Measurements from ENCODE around the gene YIPF3.

The YIPF3 gene

DNA sequence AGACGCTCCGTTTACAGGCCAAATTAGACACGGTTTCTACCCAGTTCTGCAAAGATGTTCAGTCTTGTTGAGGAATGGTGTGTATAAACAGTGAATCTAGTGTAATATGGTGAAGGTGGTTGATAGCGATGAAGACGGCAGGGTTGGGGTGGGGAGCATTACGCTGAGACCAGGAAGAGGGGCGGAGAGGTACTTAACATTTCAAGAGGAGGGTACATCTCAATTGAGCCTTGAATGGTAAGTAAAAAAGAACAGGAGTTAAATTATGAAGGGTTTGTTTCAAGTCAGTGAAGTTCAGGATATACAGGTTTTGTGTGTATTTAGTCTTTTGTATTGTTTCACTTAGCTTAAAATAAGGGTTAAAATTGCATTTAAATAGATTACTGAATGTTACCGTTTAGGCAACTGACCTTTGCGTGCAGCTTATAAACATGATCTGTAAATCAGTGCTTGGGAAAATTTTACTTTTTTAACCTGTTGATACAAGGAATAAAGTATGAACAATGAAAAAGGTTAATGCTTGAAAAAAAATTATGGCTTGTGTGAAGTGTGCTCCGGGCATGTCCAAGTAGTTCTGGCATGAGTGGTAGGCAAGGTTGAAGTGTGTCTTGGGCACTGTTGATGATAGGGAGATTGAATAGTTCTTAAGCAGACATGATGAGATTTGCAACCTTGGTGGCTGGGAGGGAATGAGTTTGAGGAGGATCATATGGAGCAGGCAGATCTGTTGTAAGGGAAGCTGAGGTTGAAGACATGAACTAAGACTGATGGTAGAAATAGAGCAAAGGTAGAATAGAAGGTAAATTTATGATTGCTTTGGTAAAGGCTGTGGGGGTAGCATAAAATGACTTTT is 1.0 kb upstream of the YIPF3 start:
- FAIRE-seq (no peak), DNase-seq (ENCODE audit: insufficient read length, low spot score) (no peak)
- TF ChIP-seq, protein P1, sequence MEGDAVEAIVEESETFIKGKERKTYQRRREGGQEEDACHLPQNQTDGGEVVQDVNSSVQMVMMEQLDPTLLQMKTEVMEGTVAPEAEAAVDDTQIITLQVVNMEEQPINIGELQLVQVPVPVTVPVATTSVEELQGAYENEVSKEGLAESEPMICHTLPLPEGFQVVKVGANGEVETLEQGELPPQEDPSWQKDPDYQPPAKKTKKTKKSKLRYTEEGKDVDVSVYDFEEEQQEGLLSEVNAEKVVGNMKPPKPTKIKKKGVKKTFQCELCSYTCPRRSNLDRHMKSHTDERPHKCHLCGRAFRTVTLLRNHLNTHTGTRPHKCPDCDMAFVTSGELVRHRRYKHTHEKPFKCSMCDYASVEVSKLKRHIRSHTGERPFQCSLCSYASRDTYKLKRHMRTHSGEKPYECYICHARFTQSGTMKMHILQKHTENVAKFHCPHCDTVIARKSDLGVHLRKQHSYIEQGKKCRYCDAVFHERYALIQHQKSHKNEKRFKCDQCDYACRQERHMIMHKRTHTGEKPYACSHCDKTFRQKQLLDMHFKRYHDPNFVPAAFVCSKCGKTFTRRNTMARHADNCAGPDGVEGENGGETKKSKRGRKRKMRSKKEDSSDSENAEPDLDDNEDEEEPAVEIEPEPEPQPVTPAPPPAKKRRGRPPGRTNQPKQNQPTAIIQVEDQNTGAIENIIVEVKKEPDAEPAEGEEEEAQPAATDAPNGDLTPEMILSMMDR (IDR thresholded peaks at IDR 0.05; ENCODE audit: insufficient read depth, missing control alignments), result no peak

DNA sequence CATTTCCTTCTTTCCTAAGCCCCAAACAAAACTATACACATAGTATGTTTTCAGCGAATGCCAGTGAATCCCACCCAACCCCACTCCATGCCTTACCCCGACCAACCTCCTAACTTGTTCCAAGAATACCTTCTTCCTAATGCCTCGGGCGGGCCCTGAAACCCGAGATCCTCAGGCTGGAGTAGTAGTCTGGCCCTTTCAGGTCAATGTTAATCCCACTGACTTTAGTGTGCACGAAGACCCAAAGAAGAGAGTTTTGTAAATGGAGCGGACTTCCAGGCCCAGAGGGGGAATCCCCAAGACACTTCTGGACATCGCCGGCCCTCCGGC is 394 bp downstream of the YIPF3 start:
- TF ChIP-seq, protein P1 (IDR thresholded peaks at IDR 0.05; ENCODE audit: insufficient read depth, missing control alignments), result no peak
- DNase-seq (ENCODE audit: insufficient read length, low spot score) (no peak), FAIRE-seq (no peak)

DNA sequence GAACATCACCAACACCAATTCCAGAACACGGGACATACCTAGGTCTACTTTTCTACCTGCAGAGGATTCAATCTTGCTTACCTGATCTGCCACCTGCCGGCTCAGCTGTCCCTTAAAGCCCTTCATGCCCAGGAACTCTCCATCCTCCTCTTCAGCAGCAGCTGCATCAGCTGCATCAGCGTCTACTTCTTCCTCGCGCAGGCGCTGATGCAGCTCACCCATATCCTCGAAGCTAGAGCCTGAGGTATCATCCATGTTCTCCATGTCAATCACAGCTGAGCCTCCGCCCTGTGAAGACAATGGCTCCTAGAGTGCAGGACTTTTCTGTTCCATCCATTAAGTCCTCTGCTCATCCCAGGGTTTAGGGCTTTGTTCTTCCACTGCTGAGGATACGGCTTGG is 918 bp downstream of the YIPF3 start:
- DNase-seq (ENCODE audit: insufficient read length, low spot score) (no peak), FAIRE-seq (no peak)
- TF ChIP-seq, protein P1 (IDR thresholded peaks at IDR 0.05; ENCODE audit: insufficient read depth, missing control alignments), result no peak

DNA sequence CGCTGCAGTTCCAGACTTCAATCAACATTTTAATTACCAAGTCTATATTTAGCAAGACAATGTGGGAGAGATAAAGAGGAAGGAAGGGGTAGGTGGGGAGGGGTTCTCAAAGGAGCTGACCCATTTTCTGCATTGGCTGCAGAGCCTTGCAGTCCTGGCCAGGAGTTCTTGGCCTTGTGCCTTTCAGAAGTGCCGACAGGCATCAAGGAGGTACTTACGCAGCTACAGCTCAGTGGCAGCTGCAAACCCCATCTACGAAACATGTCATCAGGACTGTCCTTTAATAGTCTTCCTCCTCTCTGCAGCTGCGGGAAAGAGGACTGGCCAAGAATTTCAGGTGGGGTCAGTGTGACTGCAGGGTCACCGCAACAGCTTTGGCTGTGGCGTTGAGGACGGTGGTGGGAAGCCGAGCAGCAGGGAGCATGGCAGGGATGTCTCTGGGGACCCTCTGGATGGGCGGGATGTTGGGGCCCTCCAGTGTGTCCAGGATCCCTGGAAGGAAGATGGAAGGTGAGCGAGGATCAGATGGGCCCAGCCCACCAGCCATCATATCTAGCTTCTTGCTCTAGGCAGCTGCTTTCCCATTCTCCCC is 4.8 kb downstream of the YIPF3 start:
- DNase-seq (ENCODE audit: insufficient read length, low spot score), result no peak
- no peak for FAIRE-seq
- TF ChIP-seq, protein P1 (IDR thresholded peaks at IDR 0.05; ENCODE audit: insufficient read depth, missing control alignments), result no peak

DNA sequence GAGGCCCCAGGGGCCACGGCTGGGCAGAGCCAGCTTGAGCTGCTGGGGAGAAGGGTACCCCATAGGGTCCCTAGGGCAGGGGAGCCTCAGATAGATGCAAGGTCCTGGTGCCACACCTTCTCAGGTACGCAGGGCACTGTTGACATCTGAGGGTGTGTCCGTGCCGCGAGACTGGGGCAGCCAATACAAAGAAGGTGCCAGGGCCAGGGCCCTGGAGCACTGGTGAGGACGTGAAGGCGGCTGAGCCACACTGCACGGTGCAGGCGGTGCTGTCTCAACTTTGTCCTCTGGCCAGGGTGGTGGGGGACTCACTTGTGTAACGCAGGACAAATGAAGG is 5.9 kb downstream of the YIPF3 start:
- TF ChIP-seq, protein P1 (IDR thresholded peaks at IDR 0.05; ENCODE audit: insufficient read depth, missing control alignments), result no peak
- FAIRE-seq, result no peak
- no peak for DNase-seq (ENCODE audit: insufficient read length, low spot score)

DNA sequence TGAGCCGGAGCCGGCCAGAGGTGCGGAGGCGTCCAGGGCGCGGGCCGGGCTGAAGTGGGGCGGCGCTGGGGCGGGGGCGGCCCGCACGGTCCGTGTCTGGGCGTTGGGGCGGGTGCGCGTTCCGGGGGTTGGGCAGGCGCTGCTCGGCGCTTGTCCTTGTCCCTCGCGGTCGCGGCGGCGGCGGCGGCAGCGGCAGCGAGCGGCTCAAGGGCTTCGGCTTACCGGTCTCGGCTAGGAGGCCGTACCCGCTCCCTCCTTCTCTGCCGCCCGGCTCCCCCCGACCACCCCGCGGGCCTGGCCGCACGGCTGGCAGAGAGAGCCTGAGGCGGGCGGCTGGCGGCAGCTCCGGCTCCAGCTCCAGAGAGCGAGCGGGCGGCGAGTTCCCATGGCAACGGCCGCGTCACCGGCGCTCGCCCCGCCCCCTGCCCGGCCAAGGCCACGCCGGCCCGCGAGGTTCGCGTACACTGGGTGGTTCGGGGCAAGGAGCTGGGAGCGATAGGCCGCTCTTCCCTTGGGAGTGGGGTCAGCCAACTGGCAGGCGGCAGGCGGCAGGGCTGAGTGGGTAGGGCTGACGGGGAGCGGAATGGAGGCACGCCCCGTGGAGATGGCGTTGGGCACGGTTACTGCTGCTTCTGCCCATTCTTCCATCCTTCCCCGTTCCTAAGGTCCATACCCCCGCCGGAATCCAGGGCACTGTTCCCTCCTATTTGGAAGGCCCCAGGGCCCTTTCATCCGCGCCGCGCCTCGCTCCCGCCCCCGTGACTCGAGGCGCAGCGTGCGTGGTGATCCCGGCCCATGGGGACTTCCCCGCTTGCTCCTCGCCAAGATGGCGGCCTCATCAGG is 6.5 kb downstream of the YIPF3 start, which contains the start of gene LRRC73:
Gene LRRC73 (minus strand): TSS at position 363 of the 843 bp plus-strand sequence. CDS start 561 bp downstream, outside the sequence.
- TF ChIP-seq, protein P1 (IDR thresholded peaks at IDR 0.05; ENCODE audit: insufficient read depth, missing control alignments), result no peak
- DNase-seq (ENCODE audit: insufficient read length, low spot score), result peak; percentile 54
- no peak for FAIRE-seq

Data from D721Med (cell line).